Stimulated activated CD4-positive, alpha-beta T cell treated with anti-CD3 and anti-CD28 coated beads, Interleukin-2, amount 100 ng/mL, for 48 hours (primary cell): ENCODE results near the gene WFDC13.
"Not testable (repeated sequence)": the region's sequence is repeated elsewhere in the genome, so short reads cannot be mapped to it uniquely, and the experiment has no call there.

Experiments
- DNase-seq, 2 donors: peaks; one replicate each; pipeline ENCODE4 v3.0.0-alpha.2; 2020

The WFDC13 gene

GRCh38 chr20:45701873-45702272 lies at the start of gene WFDC13:
Gene WFDC13 (plus strand): TSS chr20:45702038. CDS start chr20:45702124, 86 bp downstream.
- DNase-seq, result no peak

- not testable (repeated sequence) for DNase-seq
Observed at GRCh38 chr20:45657038-45657437, 44.8 kb upstream of the WFDC13 start.

- no peak for DNase-seq
Observed at GRCh38 chr20:45670139-45670538, 31.7 kb upstream of the WFDC13 start, which contains the start of gene WFDC11. Gene WFDC11 (minus strand): TSS chr20:45670239. CDS start chr20:45650600, 19,639 bp downstream.

- DNase-seq, result no peak
Observed at GRCh38 chr20:45672765-45673164, 29.1 kb upstream of the WFDC13 start.

- no peak for DNase-seq
Observed at GRCh38 chr20:45679650-45680049, 22.2 kb upstream of the WFDC13 start.

- no peak for DNase-seq
Observed at GRCh38 chr20:45685896-45686295, 15.9 kb upstream of the WFDC13 start.

GRCh38 chr20:45693346-45693745 lies 8.5 kb upstream of the WFDC13 start:
- not testable (repeated sequence) for DNase-seq

- no peak for DNase-seq
Observed at GRCh38 chr20:45695496-45695895, 6.3 kb upstream of the WFDC13 start.

GRCh38 chr20:45701104-45701503 lies 734 bp upstream of the WFDC13 start:
- DNase-seq, result no peak

- no peak for DNase-seq
Observed at GRCh38 chr20:45704969-45705637, 3.3 kb downstream of the WFDC13 start, which contains the start of gene WFDC10B. Gene WFDC10B (minus strand): TSS chr20:45705019. CDS start chr20:45685992, 19,027 bp downstream.

- DNase-seq, result not testable (repeated sequence)
Observed at GRCh38 chr20:45716141-45716688, 14.4 kb downstream of the WFDC13 start.

- DNase-seq, result no peak
Observed at GRCh38 chr20:45722047-45722446, 20.2 kb downstream of the WFDC13 start, which contains the start of gene SPINT4. Gene SPINT4 (plus strand): TSS chr20:45722347. CDS start chr20:45722368, 21 bp downstream.

- DNase-seq, result no peak
Observed at GRCh38 chr20:45725134-45725533, 23.3 kb downstream of the WFDC13 start.

GRCh38 chr20:45727044-45727443 lies 25.2 kb downstream of the WFDC13 start:
- no peak for DNase-seq

- no peak for DNase-seq
Observed at GRCh38 chr20:45732199-45732598, 30.4 kb downstream of the WFDC13 start.

- no peak for DNase-seq
Observed at GRCh38 chr20:45735552-45735951, 33.7 kb downstream of the WFDC13 start.

- DNase-seq, result no peak
Observed at GRCh38 chr20:45735988-45736387, 34.1 kb downstream of the WFDC13 start.

- DNase-seq, result no peak
Observed at GRCh38 chr20:45742596-45742995, 40.8 kb downstream of the WFDC13 start.

GRCh38 chr20:45745015-45745414 lies 43.2 kb downstream of the WFDC13 start:
- DNase-seq, result no peak

- no peak for DNase-seq
Observed at GRCh38 chr20:45751721-45752120, 49.9 kb downstream of the WFDC13 start.

- no peak for DNase-seq
Observed at GRCh38 chr20:45752746-45753145, 50.9 kb downstream of the WFDC13 start.

GRCh38 chr20:45758096-45758495 lies 56.3 kb downstream of the WFDC13 start:
- DNase-seq, result no peak
